ENCODE measurements around the gene SLC19A1. TPM values are rescaled to one million over a fixed set of nuclear protein-coding genes. Genes with fewer than 3 reads are reported as not detected.
"Not testable (repeated sequence)": the region's sequence is repeated elsewhere in the genome, so short reads cannot be mapped to it uniquely, and the experiment has no call there.

The SLC19A1 gene
- total RNA-seq, 1 donor from 2014 or later, result 21.7 TPM

- no peaks in the 10 kb centered on the region for H3K27me3 ChIP-seq (ENCODE audit: control insufficient read depth, insufficient read depth, low read length)
- no peak for TF ChIP-seq CTCF (IDR thresholded peaks at IDR 0.05; ENCODE audit: insufficient read depth, low read length, poor library complexity, severe bottlenecking)
- H3K36me3 ChIP-seq (ENCODE audit: control insufficient read depth, insufficient read depth, low read length), result peaks cover 3% of the 10 kb centered on the region
- no peak for DNase-seq (ENCODE audit: low read depth)
- no peak overlapping the region for H3K4me3 ChIP-seq (ENCODE audit: low read depth, low read length)
Measured at GRCh38 chr21:45530423-45531113, 11.7 kb downstream of the SLC19A1 start.

- Histone ChIP-seq H3K36me3 (ENCODE audit: control insufficient read depth, insufficient read depth, low read length) (peaks cover 3% of the 10 kb centered on the region), H3K4me3 (ENCODE audit: low read depth, low read length) (no peak overlapping the region), H3K27me3 (ENCODE audit: control insufficient read depth, insufficient read depth, low read length) (no peaks in the 10 kb centered on the region)
- no peak for TF ChIP-seq CTCF (IDR thresholded peaks at IDR 0.05; ENCODE audit: insufficient read depth, low read length, poor library complexity, severe bottlenecking)
- no peak for DNase-seq (ENCODE audit: low read depth)
Measured at GRCh38 chr21:45529785-45530422, 12.3 kb downstream of the SLC19A1 start.

- no peak overlapping the region for H3K4me3 ChIP-seq (ENCODE audit: low read depth, low read length)
- no peak for DNase-seq (ENCODE audit: low read depth)
- peaks cover 3% of the 10 kb centered on the region for H3K36me3 ChIP-seq (ENCODE audit: control insufficient read depth, insufficient read depth, low read length)
Measured at GRCh38 chr21:45528981-45529784, 13.1 kb downstream of the SLC19A1 start.

GRCh38 chr21:45528028-45528705, 14.1 kb downstream of the SLC19A1 start:
- Histone ChIP-seq H3K4me3 (ENCODE audit: low read depth, low read length) (no peak overlapping the region), H3K36me3 (ENCODE audit: control insufficient read depth, insufficient read depth, low read length) (peaks cover 3% of the 10 kb centered on the region), H3K27me3 (ENCODE audit: control insufficient read depth, insufficient read depth, low read length) (no peaks in the 10 kb centered on the region)
- DNase-seq (ENCODE audit: low read depth), result no peak
- no peak for TF ChIP-seq CTCF (IDR thresholded peaks at IDR 0.05; ENCODE audit: insufficient read depth, low read length, poor library complexity, severe bottlenecking)

More at GRCh38 chr21:45528981-45529784, 13.1 kb downstream of the SLC19A1 start:
- no peaks in the 10 kb centered on the region for H3K27me3 ChIP-seq (ENCODE audit: control insufficient read depth, insufficient read depth, low read length)
- no peak for TF ChIP-seq CTCF (IDR thresholded peaks at IDR 0.05; ENCODE audit: insufficient read depth, low read length, poor library complexity, severe bottlenecking)

- not testable (repeated sequence) for H3K27me3 ChIP-seq (ENCODE audit: control insufficient read depth, insufficient read depth, low read length); H3K36me3 ChIP-seq (ENCODE audit: control insufficient read depth, insufficient read depth, low read length); DNase-seq (ENCODE audit: low read depth); H3K4me3 ChIP-seq (ENCODE audit: low read depth, low read length)
Measured at GRCh38 chr21:45527151-45527999, 14.9 kb downstream of the SLC19A1 start.

Data from kidney epithelial cell (primary cell).